Uterus (tissue), 2 donors: ENCODE measurements around the gene LDLRAD4.

Experiments
- CTCF ChIP-seq, 4 experiments: fragments of 200-600 bp in 2 of 4; fragments of 450-650 bp in 2 of 4; sonication (generic) in 2 of 4; IDR thresholded peaks; one replicate each; pipeline ENCODE4 v1.5.1; 2016 to 2019; ENCODE audit warnings: antibody characterized with exemption in 4 of 4, mild to moderate bottlenecking in 2 of 4, moderate library complexity in 1 of 4
- POLR2A ChIP-seq, 2 donors: fragments of 450-650 bp; IDR thresholded peaks; one replicate each; pipeline ENCODE4 v1.6.1; 2016; ENCODE audit warnings: antibody characterized with exemption in 2 of 2, mild to moderate bottlenecking in 1 of 2, moderate library complexity in 1 of 2

GRCh38 chr18:13446024-13446423 lies 227.5 kb downstream of the LDLRAD4 start:
- TF ChIP-seq CTCF (IDR thresholded peaks at IDR 0.05) = no peak
- no peak for TF ChIP-seq POLR2A (IDR thresholded peaks at IDR 0.05)
